ENCODE measurements around the gene NYAP1.
"Not testable (repeated sequence)": the region's sequence is repeated elsewhere in the genome, so short reads cannot be mapped to it uniquely, and the experiment has no call there.

NYAP1 gene

GRCh38 chr7:100483722-100484672 lies at the start of gene NYAP1:
NYAP1 (plus strand) TSS chr7:100483927; CDS start chr7:100485312, 1,385 bp downstream.
- DNase-seq (ENCODE audit: low spot score): peak; percentile 73

GRCh38 chr7:100434297-100435144 lies 49.2 kb upstream of the NYAP1 start:
- no peak for DNase-seq (ENCODE audit: low spot score)

DNA sequence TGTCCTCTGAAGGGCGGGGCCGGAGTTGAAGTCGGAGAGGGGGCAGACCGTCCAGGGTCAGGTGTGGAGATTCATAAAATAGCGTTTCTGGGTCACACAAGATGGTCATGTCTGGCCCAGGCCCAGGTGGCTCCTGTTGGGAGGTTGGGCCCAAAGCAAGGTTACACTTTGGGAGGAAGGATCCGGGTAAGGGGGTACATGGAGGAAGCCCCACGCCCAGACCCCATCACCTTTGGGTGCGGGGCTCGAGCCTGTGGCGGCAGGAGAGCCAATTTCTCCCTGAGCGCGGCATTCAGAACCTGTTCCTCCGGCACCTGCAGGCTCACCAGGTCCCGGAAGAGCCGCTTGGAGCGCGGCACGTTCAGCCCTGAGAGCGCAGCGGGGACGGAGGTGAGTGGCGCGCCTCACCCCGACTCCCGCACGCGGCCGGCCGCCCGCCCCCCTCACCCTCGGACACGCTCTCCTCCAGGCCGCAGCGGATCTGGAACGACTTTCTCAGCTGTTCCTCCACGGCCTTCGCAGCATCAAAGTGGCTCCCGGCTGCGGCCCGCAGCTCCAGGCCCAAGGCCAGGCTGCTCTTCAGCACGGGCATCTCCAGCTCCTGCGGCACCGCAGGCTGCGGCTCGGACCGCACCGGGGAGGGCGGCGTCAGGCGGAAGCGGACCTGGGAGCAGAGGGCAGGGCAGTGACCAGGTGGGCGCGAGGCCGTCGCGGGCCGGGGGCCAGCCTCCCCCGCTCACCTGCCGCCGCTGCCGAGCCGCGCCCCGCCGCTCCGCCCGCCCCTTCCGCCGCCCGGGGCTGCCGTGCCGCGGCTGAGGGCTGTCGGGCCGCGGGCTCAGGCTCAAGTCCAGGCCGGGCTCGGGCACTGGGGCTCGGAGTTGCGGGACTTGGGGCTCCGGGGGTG lies 48.1 kb upstream of the NYAP1 start:
- DNase-seq (ENCODE audit: low spot score): peak; percentile 50

DNA sequence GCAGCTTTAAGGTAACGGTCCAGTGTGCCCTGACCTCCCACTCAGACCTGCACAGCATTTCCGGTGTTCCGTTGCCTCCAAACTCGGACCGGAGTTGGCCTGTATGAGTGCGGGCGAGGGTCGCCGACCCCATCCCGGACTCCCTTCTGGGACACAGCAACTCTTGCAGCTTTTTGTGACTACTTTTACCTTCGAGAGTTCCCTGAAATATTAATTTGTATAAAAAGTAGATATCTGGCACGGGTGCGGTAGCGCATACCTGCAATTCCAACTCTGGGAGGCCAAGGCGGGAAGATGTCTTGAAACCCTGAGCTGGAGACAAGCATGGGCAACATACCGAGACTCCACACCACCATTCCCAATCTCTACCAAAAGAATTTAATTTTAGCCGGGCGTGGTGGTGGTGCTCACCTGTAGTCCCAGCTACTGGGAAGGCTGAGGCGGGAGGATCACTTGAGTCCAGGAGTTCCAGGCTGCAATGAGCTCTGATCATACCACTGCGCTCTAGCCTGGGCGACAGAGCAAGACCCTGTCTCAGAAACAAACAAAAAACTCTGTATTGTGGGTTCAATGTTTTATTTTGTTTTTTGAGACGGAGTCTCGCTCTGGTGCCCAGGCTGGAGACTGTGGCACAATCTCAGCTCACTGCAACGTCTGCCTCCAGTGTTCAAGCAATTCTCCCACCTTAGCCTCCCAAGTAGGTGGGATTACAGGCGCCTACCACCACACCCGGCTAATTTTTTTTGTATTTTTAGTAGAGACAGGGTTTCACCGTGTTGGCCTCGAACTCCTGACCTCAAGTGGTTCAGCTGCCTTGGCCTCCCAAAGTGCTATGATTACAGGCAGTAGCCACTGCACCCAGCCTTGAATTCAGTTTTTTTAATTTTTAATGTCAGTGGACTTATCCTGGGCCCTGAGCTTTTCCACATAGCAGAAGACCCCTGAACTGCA lies 46.3 kb upstream of the NYAP1 start:
- DNase-seq (ENCODE audit: low spot score): no peak

DNA sequence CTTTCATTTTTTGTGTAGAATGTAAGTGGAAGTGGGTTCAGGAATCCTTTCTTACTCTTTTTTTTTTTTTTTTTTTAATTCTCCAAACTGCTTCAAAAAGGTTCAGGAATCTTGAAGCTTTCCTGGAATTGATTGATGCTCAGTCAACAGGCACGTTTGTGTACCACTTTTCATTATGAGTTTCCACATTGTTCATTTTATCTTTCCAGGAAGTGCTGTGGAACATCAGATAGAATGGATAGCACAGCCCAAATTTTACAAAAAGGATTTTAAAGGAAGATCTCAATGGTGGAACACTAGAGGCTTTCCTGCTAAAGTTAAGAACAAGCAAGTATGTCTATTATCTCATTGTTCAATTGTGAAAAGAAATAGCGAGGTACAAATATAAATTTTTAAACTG lies 45.6 kb upstream of the NYAP1 start:
- no peak for DNase-seq (ENCODE audit: low spot score)

DNA sequence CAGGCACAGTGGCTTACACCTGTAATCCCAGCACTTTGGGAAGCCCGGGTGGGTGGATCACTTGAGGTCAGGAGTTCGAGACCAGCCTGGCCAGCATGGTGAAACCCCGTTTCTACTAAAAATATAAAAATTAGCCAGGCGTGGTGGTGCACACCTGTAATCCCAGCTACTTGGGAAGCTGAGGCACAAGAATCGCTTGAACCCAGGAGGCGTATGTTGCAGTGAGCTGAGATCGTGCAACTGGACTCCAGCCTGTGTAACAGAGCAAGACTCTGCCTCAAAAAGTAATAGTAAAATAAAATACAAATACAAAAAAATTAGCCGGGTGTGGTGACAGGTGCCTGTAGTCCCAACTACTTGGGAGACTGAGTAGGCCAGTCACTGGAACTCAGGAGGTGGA lies 45.0 kb upstream of the NYAP1 start:
- DNase-seq (ENCODE audit: low spot score): not testable (repeated sequence)

DNA sequence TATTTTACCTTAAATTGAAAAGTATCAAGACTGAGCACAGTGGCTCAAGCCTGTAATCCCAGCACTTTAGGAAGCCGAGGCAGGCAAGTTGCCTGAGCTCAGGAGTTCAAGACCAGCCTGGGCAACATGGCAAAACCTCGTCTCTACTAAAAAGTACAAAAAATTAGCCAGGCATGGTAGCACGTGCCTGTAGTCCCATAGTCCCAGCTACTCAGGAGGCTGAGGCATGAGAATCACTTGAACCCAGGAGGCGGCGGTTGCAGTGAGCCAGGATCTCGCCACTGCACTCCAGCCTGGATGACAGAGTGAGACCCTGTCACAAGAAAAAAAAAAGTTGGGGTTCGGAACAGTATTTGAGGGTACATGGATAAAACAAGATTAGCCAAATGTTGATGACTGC lies 44.5 kb upstream of the NYAP1 start:
- not testable (repeated sequence) for DNase-seq (ENCODE audit: low spot score)

GRCh38 chr7:100441641-100442535 lies 41.8 kb upstream of the NYAP1 start:
- DNase-seq (ENCODE audit: low spot score): no peak

DNA sequence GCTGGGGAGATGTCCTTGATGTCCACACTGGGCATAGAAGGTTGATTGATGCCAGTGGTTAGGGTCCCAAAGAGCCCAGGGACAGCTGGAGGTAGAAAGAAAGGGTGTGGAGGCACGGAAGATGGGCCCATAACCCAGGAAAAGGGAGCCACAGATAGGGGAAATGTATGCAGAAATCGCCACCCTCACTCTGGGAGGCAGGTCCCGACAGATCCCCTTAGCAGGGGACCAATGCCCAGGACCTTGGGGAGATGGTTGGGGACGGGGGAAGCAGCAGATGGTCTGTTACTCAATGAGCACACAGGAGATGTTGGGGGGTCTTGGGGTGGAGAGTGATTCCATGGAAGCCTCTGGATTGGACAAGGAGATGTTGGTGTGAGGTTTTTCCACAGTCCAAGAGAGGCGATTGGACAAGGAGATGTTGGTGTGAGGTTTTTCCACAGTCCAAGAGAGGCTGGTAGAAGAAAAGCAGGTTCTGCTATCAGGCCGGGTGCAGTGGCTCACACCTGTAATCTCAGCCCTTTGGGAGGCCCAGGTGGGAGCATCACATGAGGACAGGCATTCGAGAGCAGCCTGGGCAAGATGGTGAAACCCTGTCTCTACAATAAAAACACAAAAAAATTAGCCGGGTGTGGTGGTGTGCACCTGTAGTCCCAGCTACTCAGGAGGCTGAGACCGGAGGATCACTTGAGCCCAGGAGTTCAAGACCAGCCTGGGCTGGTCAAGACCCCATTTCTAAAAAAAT lies 40.5 kb upstream of the NYAP1 start:
- no peak for DNase-seq (ENCODE audit: low spot score)

- peak; percentile 47 for DNase-seq (ENCODE audit: low spot score)
Measured at GRCh38 chr7:100444311-100445278, 39.1 kb upstream of the NYAP1 start.

- DNase-seq (ENCODE audit: low spot score): no peak
Measured at GRCh38 chr7:100446040-100446439, 37.7 kb upstream of the NYAP1 start.

GRCh38 chr7:100447363-100447762 lies 36.4 kb upstream of the NYAP1 start:
- DNase-seq (ENCODE audit: low spot score): not testable (repeated sequence)

DNA sequence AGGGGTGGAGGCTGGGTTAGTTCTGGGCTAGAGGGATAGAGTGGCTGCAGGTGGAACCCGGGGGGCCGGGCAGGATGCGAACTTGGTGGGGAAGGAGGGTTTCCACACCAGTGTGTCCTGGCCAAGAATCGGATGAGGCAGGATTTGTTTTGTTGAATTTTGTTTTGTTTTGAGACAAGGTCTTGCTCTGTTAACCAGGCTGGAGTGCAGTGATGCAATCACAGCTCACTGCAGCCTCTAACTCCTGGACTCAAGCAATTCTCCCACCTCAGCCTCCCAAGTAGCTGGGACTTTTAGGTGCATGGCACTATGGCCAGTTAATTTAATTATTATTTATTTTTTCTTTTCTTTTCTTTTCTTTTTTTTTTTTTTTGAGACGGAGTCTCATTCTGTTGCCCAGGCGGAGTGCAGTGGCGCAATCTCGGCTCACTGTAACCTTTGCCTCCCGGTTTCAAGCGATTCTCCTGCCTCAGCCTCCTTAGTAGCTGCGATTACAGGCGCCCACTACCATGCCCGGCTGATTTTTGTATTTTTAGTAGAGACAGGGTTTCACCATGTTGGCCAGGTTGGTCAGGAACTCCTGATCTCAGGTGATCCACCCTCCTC lies 34.4 kb upstream of the NYAP1 start:
- no peak for DNase-seq (ENCODE audit: low spot score)

DNA sequence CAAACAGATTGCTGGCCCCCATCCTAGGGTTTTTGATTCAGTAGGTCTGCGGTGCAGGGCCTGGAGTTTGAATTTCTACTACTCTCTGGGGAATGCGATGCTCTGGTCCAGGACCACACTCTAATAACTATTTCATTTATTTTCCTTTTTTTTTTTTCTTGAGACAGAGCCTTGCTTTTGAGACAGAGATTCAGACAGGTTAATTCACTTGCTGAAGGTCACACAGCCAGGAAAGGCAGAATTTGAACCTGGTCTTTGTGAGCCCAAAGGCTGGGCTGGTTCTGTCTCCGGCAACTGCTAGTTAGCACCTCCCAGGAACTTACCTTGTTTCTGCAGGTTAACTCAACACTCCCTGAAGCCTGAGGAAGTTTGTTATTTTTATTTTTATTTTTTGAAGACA lies 31.2 kb upstream of the NYAP1 start:
- no peak for DNase-seq (ENCODE audit: low spot score)

DNA sequence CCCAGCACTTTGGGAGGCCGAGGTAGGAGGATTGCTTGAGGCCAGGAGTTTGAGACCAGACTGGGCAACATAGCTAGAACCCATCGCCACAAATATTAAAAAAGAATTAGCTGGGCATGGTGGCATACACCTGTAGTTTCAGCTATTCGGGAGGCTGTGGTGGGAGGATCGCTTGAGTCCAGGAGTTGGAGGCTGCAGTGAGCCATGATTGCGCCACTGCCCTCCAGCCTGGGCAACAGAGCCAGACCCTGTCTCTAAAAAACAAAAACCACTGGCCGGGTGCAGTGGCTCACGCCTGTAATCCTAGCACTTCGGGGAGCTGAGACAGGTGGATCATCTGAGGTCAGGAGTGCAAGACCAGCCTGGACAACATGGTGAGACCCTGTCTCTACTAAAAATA lies 29.9 kb upstream of the NYAP1 start:
- not testable (repeated sequence) for DNase-seq (ENCODE audit: low spot score)

GRCh38 chr7:100455206-100455605 lies 28.5 kb upstream of the NYAP1 start:
- DNase-seq (ENCODE audit: low spot score): no peak

GRCh38 chr7:100456562-100456961 lies 27.2 kb upstream of the NYAP1 start:
- no peak for DNase-seq (ENCODE audit: low spot score)

Measured in AG08396 (cell line).